Stimulated activated CD8-positive, alpha-beta memory T cell treated with anti-CD3 and anti-CD28 coated beads, Interleukin-4, amount 100 ng/mL, for 1 hour (primary cell): ENCODE results near the gene PCGF3.
A peak's percentile ranks its signal among the peaks of the same experiment; 100 is the strongest.
"Not testable (repeated sequence)": the region's sequence is repeated elsewhere in the genome, so short reads cannot be mapped to it uniquely, and the experiment has no call there.

Source experiments
- DNase-seq, 2 donors: peaks; one replicate each; pipeline ENCODE4 v3.0.0-alpha.2; 2020; ENCODE audit warnings: low read depth in 2 of 2, low spot score in 1 of 2

The PCGF3 gene

GRCh38 chr4:780255-780654 lies 74.6 kb downstream of the PCGF3 start:
- not testable (repeated sequence) for DNase-seq

- DNase-seq, result no peak
Measured at GRCh38 chr4:780716-781492, 75.3 kb downstream of the PCGF3 start.

DNA sequence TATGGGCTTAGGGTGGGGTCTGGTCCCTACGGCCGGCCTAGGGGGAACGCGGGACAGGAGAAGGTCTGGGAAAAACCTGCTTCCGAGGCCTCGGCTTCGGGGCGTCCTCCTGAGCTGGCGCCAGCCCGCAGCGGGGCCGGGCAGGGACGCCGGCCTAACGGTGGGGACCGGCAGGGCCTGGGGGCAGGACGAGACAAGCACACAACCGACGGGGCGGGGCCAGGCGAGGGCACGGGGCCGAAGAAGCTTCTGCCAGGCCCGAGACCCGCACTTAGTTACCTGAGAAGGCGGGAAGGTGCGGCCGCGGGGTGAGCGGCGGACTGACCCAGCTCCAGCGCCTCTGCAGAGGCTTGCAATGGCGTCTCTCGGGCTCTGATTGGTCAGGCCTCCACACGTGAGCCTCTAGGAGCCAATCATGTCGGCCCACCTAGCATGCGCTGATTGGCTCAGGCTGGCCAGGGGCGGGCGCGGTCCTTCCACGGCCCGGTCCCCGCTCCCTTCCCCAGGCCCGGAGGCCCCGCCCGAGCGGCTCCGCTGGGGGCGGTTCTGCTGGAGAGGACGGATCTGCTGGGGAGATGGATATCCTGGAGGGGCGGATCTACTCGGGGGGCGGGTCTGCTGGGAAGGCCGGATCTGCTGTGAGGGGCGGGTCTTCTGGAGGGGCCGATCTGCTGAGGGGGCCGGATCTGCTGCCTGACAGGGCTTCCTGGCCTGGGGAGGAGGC lies 76.0 kb downstream of the PCGF3 start:
- peak; percentile 90 to 98 for DNase-seq

GRCh38 chr4:784401-785331 lies 79.0 kb downstream of the PCGF3 start:
- DNase-seq, result no peak

- DNase-seq, result no peak
Measured at GRCh38 chr4:785332-786073, 79.9 kb downstream of the PCGF3 start.

- DNase-seq, result no peak
Measured at GRCh38 chr4:786074-786741, 80.6 kb downstream of the PCGF3 start.

- DNase-seq, result no peak
Measured at GRCh38 chr4:786861-787300, 81.2 kb downstream of the PCGF3 start.

DNA sequence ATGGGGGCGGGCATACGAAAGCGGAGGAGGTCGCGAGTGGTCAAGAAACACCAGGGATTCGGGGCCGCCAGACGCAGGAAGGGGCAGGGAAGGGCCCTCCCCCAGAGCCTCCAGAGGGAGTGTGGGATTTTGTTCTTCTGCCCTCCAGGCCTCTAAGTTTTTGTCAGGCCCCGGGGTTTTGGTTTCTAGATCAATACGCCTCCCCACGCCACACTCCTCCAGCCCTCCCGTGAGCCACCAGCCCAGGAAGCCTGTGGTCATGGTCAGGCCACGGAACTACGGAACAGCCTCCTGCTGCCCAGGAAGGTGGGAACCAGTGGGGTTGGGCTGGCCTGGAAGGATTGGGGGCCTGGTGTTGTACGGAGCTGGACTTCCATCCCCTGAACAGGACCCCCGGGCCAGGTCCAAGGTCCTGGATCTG lies 81.9 kb downstream of the PCGF3 start:
- DNase-seq, result no peak

DNA sequence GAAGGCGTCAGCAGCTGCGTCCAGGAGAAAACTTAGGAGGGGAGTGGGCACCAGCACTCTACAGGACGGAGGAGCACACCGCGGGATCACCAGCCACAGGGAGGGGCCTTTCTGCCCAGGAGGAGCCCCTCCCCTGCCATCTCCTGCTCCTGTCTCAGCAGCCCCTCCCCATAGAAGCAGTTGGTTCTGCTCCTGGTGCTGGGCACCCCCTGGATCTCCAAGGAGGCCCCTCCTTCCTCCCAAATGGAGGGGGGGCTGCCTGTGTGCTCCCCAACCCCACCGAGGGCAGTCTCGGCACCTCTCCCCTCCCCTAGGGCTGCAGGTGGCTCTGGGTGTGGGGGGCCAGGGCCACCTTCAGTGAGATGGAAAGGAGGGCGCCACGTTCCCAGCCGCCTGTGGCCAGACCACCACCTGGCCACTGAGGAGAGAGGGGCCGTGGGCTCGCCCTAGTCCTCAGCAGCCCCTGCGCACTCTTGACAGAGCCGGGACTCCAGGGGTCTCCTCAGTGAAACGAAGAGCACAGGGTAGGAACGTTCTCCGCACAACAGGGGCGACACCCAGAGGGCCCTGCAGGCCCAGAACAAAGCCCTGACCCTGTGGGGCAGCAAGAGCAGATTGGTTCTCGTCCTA lies 82.5 kb downstream of the PCGF3 start:
- no peak for DNase-seq

GRCh38 chr4:788636-789297 lies 83.1 kb downstream of the PCGF3 start:
- no peak for DNase-seq

GRCh38 chr4:789571-790465 lies 84.2 kb downstream of the PCGF3 start:
- DNase-seq, result no peak

GRCh38 chr4:790466-790820 lies 84.8 kb downstream of the PCGF3 start:
- no peak for DNase-seq

- DNase-seq, result no peak
Measured at GRCh38 chr4:791252-791897, 85.7 kb downstream of the PCGF3 start.

- no peak for DNase-seq
Measured at GRCh38 chr4:791898-792625, 86.4 kb downstream of the PCGF3 start.

- no peak for DNase-seq
Measured at GRCh38 chr4:792626-793092, 87.0 kb downstream of the PCGF3 start.

GRCh38 chr4:793093-793861 lies 87.6 kb downstream of the PCGF3 start:
- DNase-seq, result no peak
